ENCODE data around the gene RAB40C.

- TF ChIP-seq, protein P1, sequence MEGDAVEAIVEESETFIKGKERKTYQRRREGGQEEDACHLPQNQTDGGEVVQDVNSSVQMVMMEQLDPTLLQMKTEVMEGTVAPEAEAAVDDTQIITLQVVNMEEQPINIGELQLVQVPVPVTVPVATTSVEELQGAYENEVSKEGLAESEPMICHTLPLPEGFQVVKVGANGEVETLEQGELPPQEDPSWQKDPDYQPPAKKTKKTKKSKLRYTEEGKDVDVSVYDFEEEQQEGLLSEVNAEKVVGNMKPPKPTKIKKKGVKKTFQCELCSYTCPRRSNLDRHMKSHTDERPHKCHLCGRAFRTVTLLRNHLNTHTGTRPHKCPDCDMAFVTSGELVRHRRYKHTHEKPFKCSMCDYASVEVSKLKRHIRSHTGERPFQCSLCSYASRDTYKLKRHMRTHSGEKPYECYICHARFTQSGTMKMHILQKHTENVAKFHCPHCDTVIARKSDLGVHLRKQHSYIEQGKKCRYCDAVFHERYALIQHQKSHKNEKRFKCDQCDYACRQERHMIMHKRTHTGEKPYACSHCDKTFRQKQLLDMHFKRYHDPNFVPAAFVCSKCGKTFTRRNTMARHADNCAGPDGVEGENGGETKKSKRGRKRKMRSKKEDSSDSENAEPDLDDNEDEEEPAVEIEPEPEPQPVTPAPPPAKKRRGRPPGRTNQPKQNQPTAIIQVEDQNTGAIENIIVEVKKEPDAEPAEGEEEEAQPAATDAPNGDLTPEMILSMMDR (IDR thresholded peaks at IDR 0.05; ENCODE audit: low read depth, low read length): no peak
- TF ChIP-seq EZH2phosphoT487 (IDR thresholded peaks at IDR 0.05; ENCODE audit: low read depth): no peak
These were observed 51.7 kb downstream of the RAB40C start, which contains the start of gene MCRIP2 for GRCh38 chr16:641326-642188.
